ENCODE measurements around the gene IFITM2.

DNA sequence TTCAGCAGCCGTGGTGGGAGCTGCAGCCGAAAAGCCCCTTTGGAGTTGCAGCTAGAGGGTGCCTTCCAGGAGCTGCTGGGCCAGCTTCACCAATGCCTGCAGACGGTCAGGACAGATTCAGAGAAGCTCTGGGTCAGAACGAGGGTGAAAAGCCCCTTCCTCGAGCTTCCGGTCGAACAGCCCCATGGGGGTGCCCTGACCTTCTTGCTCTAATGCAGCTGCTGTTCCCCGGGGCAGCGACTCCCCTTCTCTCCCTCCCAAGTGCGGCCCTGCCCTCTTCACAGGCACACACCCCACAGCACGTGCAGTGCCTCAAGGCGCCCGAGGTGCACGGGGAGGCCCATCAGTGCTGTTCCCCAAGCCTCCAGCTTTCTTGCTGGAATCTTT lies 22.7 kb downstream of the IFITM2 start:
- no peak for TF ChIP-seq CTCF (optimal IDR thresholded peaks at IDR 0.05 in 1 of 3, IDR thresholded peaks at IDR 0.05 in 1 of 3, conservative IDR thresholded peaks at IDR 0.05 in 1 of 3; ENCODE audit: extremely low read depth in 1 of 3, insufficient read depth in 2 of 3, low read length in 3 of 3)
- no peak for TF ChIP-seq EZH2 (IDR thresholded peaks at IDR 0.05; ENCODE audit: low read length)
